Measurements from ENCODE around the gene CCDC102B.
A peak's percentile ranks its signal among the peaks of the same experiment; 100 is the strongest.
"Not testable (repeated sequence)": the region's sequence is repeated elsewhere in the genome, so short reads cannot be mapped to it uniquely, and the experiment has no call there.

Gene CCDC102B

GRCh38 chr18:68992719-68993482, 195.0 kb downstream of the CCDC102B start:
- no peak for DNase-seq
- peaks cover 19% of the 10 kb centered on the region for H3K9me3 Mint-ChIP-seq
- no peaks in the 10 kb centered on the region for H3K27me3 Mint-ChIP-seq (ENCODE audit: low read depth, poor library complexity)
- H3K27ac Mint-ChIP-seq = peak overlapping the region; percentile 57
- no peaks in the 10 kb centered on the region for H3K4me1 Mint-ChIP-seq
- TF ChIP-seq, protein P1, sequence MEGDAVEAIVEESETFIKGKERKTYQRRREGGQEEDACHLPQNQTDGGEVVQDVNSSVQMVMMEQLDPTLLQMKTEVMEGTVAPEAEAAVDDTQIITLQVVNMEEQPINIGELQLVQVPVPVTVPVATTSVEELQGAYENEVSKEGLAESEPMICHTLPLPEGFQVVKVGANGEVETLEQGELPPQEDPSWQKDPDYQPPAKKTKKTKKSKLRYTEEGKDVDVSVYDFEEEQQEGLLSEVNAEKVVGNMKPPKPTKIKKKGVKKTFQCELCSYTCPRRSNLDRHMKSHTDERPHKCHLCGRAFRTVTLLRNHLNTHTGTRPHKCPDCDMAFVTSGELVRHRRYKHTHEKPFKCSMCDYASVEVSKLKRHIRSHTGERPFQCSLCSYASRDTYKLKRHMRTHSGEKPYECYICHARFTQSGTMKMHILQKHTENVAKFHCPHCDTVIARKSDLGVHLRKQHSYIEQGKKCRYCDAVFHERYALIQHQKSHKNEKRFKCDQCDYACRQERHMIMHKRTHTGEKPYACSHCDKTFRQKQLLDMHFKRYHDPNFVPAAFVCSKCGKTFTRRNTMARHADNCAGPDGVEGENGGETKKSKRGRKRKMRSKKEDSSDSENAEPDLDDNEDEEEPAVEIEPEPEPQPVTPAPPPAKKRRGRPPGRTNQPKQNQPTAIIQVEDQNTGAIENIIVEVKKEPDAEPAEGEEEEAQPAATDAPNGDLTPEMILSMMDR (IDR thresholded peaks at IDR 0.05) = no peak
- H3K36me3 Mint-ChIP-seq (ENCODE audit: low read depth) = no peaks in the 10 kb centered on the region
- H3K4me3 Mint-ChIP-seq = no peak overlapping the region

GRCh38 chr18:68995675-68996074, 197.8 kb downstream of the CCDC102B start:
- no peak overlapping the region for H3K4me3 Mint-ChIP-seq
- peak overlapping the region; percentile 31 for H3K27ac Mint-ChIP-seq
- TF ChIP-seq, protein P1 (IDR thresholded peaks at IDR 0.05) = no peak
- H3K36me3 Mint-ChIP-seq (ENCODE audit: low read depth) = no peaks in the 10 kb centered on the region
- H3K4me1 Mint-ChIP-seq = no peaks in the 10 kb centered on the region
- peaks cover 8% of the 10 kb centered on the region for H3K9me3 Mint-ChIP-seq
- no peak for DNase-seq
- no peaks in the 10 kb centered on the region for H3K27me3 Mint-ChIP-seq (ENCODE audit: low read depth, poor library complexity)

- H3K36me3 Mint-ChIP-seq (ENCODE audit: low read depth) = no peaks in the 10 kb centered on the region
- TF ChIP-seq, protein P1 (IDR thresholded peaks at IDR 0.05) = no peak
- no peaks in the 10 kb centered on the region for H3K27me3 Mint-ChIP-seq (ENCODE audit: low read depth, poor library complexity)
- no peak for DNase-seq
- no peak overlapping the region for H3K4me3 Mint-ChIP-seq
- no peak overlapping the region for H3K27ac Mint-ChIP-seq
- no peaks in the 10 kb centered on the region for H3K4me1 Mint-ChIP-seq
- H3K9me3 Mint-ChIP-seq = peaks cover 8% of the 10 kb centered on the region
These were observed 200.0 kb downstream of the CCDC102B start for GRCh38 chr18:68997845-68998244.

- TF ChIP-seq, protein P1 (IDR thresholded peaks at IDR 0.05) = no peak
- DNase-seq = no peak
- no peak overlapping the region for H3K27ac Mint-ChIP-seq
- H3K4me3 Mint-ChIP-seq = no peak overlapping the region
- H3K9me3 Mint-ChIP-seq = peaks cover 8% of the 10 kb centered on the region
- no peaks in the 10 kb centered on the region for H3K36me3 Mint-ChIP-seq (ENCODE audit: low read depth)
- no peaks in the 10 kb centered on the region for H3K27me3 Mint-ChIP-seq (ENCODE audit: low read depth, poor library complexity)
- no peaks in the 10 kb centered on the region for H3K4me1 Mint-ChIP-seq
These were observed 202.5 kb downstream of the CCDC102B start for GRCh38 chr18:69000366-69000765.

DNA sequence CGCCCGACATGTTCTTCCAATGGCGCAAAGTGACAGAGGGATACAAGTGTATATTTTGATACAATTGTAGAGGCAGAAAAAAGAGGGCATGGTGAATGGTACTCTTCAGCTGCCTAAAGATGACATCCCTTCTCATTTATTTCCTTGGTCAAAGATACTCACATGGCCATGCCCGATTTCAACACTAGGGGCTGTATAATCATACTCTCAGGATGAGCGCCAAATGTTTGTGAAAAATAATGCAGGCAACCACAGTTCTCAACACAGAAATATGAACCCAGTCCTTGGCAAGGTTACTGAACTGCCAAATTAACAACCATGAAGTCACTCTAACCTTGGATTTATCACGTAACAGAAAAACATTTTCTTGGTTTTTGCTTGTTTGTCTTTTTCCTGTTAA, 204.4 kb downstream of the CCDC102B start:
- Mint-ChIP-seq H3K9me3 (no peaks in the 10 kb centered on the region), H3K27me3 (ENCODE audit: low read depth, poor library complexity) (no peaks in the 10 kb centered on the region), H3K27ac (no peak overlapping the region), H3K4me3 (no peak overlapping the region), H3K4me1 (no peaks in the 10 kb centered on the region), H3K36me3 (ENCODE audit: low read depth) (no peaks in the 10 kb centered on the region)
- DNase-seq = no peak
- TF ChIP-seq, protein P1 (IDR thresholded peaks at IDR 0.05) = peak; percentile 27

DNA sequence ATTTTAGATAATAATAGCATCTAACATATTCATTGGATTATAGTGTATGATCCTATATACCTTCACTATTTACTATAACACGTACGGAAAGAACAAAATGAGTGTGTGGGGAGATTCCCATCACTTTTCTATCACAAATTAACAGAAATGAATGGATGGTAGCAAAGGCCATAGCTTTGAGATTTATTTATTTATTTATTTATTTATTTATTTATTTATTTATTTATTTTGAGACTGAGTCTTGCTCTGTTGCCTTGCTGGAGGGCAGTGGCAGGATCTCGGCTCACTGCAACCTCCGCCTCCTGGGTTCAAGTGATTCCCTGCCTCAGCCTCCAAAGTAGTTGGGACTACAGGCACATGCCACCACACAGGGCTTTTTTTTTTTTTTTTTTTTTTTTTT, 208.3 kb downstream of the CCDC102B start:
- not testable (repeated sequence) for H3K4me1 Mint-ChIP-seq; H3K4me3 Mint-ChIP-seq; H3K36me3 Mint-ChIP-seq (ENCODE audit: low read depth); H3K27ac Mint-ChIP-seq; H3K9me3 Mint-ChIP-seq; H3K27me3 Mint-ChIP-seq (ENCODE audit: low read depth, poor library complexity); DNase-seq

Data from nephron progenitor cell (in vitro differentiated cells).